Measurements from ENCODE around the gene BRD4. TPM values are rescaled to one million over a fixed set of nuclear protein-coding genes. Genes with fewer than 3 reads are reported as not detected.

Gene BRD4
- total RNA-seq, 4 donors from 2014 or later: 7.7 to 38.2 (median 31.3) TPM

DNA sequence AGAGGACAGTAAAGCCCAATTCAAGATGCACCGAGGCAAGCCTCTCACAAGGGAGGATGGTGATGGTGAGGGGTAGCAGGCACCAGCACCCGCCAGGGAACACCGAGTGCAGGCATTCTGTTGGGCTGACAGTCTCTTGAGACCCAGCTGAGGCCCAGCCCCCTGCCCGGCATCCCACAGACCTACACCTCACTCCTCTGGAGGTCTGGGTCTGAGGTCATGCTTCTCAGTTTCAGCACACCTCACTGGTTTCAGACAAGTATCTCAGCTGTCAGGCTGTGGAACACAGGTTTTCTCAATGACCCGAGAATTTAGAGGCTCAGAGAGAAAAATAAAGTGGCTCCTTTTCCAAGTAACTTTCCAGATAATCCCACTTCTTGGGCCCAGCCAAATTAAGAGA is 72.4 kb downstream of the BRD4 start:
- no peak for DNase-seq
- Histone ChIP-seq H3K4me1 (peaks cover 5 to 16% (median 14%) of the 10 kb centered on the region in 3 donors), H3K36me3 (peaks cover 72 to 100% (median 88%) of the 10 kb centered on the region in 3 donors), H3K4me3 (no peak overlapping the region), H3K27me3 (no peaks in the 10 kb centered on the region), H3K27ac (no peak overlapping the region), H3K9me3 (no peaks in the 10 kb centered on the region)
- WGBS, 2 donors: 90 to 95% methylated on average over 4 to 5 of the region's 5 CpGs
- TF ChIP-seq, protein P1, sequence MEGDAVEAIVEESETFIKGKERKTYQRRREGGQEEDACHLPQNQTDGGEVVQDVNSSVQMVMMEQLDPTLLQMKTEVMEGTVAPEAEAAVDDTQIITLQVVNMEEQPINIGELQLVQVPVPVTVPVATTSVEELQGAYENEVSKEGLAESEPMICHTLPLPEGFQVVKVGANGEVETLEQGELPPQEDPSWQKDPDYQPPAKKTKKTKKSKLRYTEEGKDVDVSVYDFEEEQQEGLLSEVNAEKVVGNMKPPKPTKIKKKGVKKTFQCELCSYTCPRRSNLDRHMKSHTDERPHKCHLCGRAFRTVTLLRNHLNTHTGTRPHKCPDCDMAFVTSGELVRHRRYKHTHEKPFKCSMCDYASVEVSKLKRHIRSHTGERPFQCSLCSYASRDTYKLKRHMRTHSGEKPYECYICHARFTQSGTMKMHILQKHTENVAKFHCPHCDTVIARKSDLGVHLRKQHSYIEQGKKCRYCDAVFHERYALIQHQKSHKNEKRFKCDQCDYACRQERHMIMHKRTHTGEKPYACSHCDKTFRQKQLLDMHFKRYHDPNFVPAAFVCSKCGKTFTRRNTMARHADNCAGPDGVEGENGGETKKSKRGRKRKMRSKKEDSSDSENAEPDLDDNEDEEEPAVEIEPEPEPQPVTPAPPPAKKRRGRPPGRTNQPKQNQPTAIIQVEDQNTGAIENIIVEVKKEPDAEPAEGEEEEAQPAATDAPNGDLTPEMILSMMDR (IDR thresholded peaks at IDR 0.05): no peak
- TF ChIP-seq POLR2A (IDR thresholded peaks at IDR 0.05): no peak
- intact Hi-C loops (cut with DNase I): loop anchor here (10.0 kb wide), 2 partner anchors 115 to 295 kb away; partner anchors contain the start of gene AKAP8

DNA sequence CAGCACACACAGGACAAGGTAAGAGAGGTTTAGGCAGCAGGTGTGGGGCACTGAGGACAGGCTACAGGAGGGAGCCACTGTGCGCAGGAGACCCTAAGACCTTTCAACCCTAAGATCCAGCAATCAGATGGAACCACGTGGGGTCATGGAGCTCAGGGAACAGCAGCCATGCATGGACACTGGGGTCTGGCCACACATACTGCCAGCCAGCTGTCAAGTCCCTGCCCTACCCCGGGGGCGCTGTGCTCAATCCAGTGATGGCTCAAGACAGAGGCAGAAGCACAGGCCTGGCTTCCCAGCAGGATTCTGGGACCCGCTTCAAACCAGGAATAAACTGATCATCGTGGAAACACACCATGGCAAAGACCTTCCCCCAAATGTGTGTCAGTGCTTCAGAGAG is 74.6 kb downstream of the BRD4 start:
- intact Hi-C loops (cut with DNase I): no loop called here
- DNase-seq: no peak
- Histone ChIP-seq H3K27ac (no peak overlapping the region), H3K27me3 (no peaks in the 10 kb centered on the region), H3K36me3 (peaks cover 68 to 100% (median 90%) of the 10 kb centered on the region in 3 donors), H3K4me3 (no peak overlapping the region), H3K4me1 (peaks cover 0 to 15% (median 6%) of the 10 kb centered on the region in 3 donors), H3K9me3 (no peaks in the 10 kb centered on the region)
- 78 to 80% methylated on average over 5 of the region's 6 CpGs for WGBS, 2 donors
- no peak for TF ChIP-seq POLR2A (IDR thresholded peaks at IDR 0.05)
- TF ChIP-seq, protein P1 (IDR thresholded peaks at IDR 0.05): no peak

DNA sequence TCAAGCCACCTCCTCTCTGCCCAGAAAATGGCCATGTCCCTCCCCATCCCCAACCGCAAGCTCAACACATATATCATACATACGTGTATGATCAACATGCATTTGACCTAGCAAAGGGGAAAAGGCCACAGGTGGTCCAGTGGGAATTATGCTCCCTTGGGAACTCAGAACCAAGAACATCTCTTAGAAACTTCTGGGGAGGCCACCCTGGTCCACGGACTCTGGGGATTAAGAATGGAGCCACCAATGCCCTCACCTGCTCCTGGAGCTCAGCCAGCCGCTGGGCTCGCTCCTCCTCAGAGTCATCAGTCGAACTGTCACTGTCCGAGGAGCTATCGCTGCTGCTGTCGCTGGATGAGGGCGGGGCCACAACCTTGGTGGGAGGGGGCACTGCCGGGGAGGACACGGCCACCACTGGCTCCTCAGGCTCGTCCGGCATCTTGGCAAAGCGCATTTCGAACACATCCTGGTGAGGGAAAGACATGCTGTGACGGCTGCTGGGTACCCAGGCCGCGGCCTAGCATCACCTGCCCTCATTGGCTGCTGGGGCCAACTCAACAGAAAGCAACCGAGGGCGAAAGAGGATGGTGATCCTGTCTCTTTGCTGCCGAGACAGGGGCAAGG is 75.5 kb downstream of the BRD4 start:
- TF ChIP-seq, protein P1 (IDR thresholded peaks at IDR 0.05): no peak
- TF ChIP-seq POLR2A (IDR thresholded peaks at IDR 0.05): no peak
- no peak overlapping the region for H3K27ac ChIP-seq
- no peak overlapping the region for H3K4me3 ChIP-seq
- 78 to 92% methylated on average over 4 to 12 of the region's 22 CpGs for WGBS, 2 donors
- H3K4me1 ChIP-seq: peaks cover 10 to 25% (median 15%) of the 10 kb centered on the region in 3 donors
- no peak for DNase-seq
- intact Hi-C loops (cut with DNase I): no loop called here
- H3K9me3 ChIP-seq: no peaks in the 10 kb centered on the region
- no peaks in the 10 kb centered on the region for H3K27me3 ChIP-seq
- peaks cover 73 to 100% (median 82%) of the 10 kb centered on the region in 3 donors for H3K36me3 ChIP-seq

GRCh38 chr19:15255359-15255990 is 76.9 kb downstream of the BRD4 start:
- no peak overlapping the region for H3K4me3 ChIP-seq

More at GRCh38 chr19:15255359-15255990, 76.9 kb downstream of the BRD4 start:
- Histone ChIP-seq H3K9me3 (no peaks in the 10 kb centered on the region), H3K27ac (no peak overlapping the region), H3K36me3 (peaks cover 69 to 99% (median 73%) of the 10 kb centered on the region in 3 donors), H3K4me1 (peaks cover 21 to 39% (median 27%) of the 10 kb centered on the region in 3 donors), H3K27me3 (no peaks in the 10 kb centered on the region)
- TF ChIP-seq, protein P1 (IDR thresholded peaks at IDR 0.05): no peak
- no peak for TF ChIP-seq POLR2A (IDR thresholded peaks at IDR 0.05)
- no peak for DNase-seq
- 90 to 95% methylated on average over 11 to 13 of the region's 22 CpGs for WGBS, 2 donors
- intact Hi-C loops (cut with DNase I): no loop called here
